ENCODE data around the gene ADA.

- no peak for TF ChIP-seq CTCF (conservative IDR thresholded peaks at IDR 0.05; ENCODE audit: low read length)
- no peak for TF ChIP-seq EZH2phosphoT487 (IDR thresholded peaks at IDR 0.05; ENCODE audit: borderline replicate concordance, low read depth, low read length)
Measured at GRCh38 chr20:44662261-44662660, 10.8 kb upstream of the ADA start.

Measured in OCI-LY7 (cell line).